PC-3 (cell line): ENCODE data around the gene ETV3. TPM values are rescaled to one million over a fixed set of nuclear protein-coding genes. Genes with fewer than 3 reads are reported as not detected.

Experiments used
- ATAC-seq: fragments of 200-7000 bp; cut with Tn5 transposase; 2 replicates; pipeline ENCODE4 v1.9.1; 2020; ENCODE audit warnings: mild to moderate bottlenecking, moderate library complexity
- BruUV-seq: library from RNA; stranded (reverse); fragments of 400-500 nt; replicated peaks from 2 replicates; lab custom pipeline; 2021; lab: Mats Ljungman, UMichigan
- CTCF ChIA-PET: fragments of 300-600 bp; sonication (Branson Sonifier 250); formaldehyde crosslinking; loops from one replicate; lab custom pipeline; 2022; ENCODE audit warnings: antibody characterized with exemption; lab: Charles Lee
- POLR2A ChIA-PET: fragments of 300-600 bp; sonication (Branson Sonifier 250); formaldehyde crosslinking; loops from one replicate; lab custom pipeline; 2022; ENCODE audit warnings: antibody characterized with exemption; ENCODE audit not compliant: unreplicated experiment; lab: Charles Lee
- DNase-seq: peaks from one replicate; pipeline ENCODE4 v3.0.0-alpha.2; 2015
- H2AFZ ChIP-seq: fragments of 300-600 bp; sonication (generic); 2 replicates; pipeline ENCODE4 v1.6.0; 2016; ENCODE audit warnings: antibody characterized with exemption, low read length
- H3F3A ChIP-seq: fragments of 300-600 bp; sonication (generic); one replicate; pipeline ENCODE4 v1.6.0; 2017; ENCODE audit warnings: antibody characterized with exemption, low read length, control low read depth, mild to moderate bottlenecking; ENCODE audit not compliant: unreplicated experiment
- H3K27ac ChIP-seq: fragments of 300-600 bp; sonication (generic); 2 replicates; pipeline ENCODE4 v1.5.1; 2016; ENCODE audit warnings: mild to moderate bottlenecking, low read length
- H3K27me3 ChIP-seq: fragments of 300-600 bp; sonication (generic); 2 replicates; pipeline ENCODE4 v1.6.1; 2016; ENCODE audit warnings: low read length, mixed read lengths
- H3K36me3 ChIP-seq: fragments of 300-600 bp; sonication (generic); 2 replicates; pipeline ENCODE4 v1.6.1; 2016; ENCODE audit warnings: low read depth, mixed run types, low read length, mixed read lengths
- H3K4me1 ChIP-seq: fragments of 300-600 bp; sonication (generic); 2 replicates; pipeline ENCODE4 v1.5.1; 2016; ENCODE audit warnings: low read length; ENCODE audit not compliant: insufficient read depth
- H3K4me2 ChIP-seq: fragments of 300-600 bp; sonication (generic); 2 replicates; pipeline ENCODE4 v1.6.0; 2016; ENCODE audit warnings: low read length
- H3K4me3 ChIP-seq: fragments of 300-600 bp; sonication (generic); 2 replicates; pipeline ENCODE4 v1.5.1; 2016; ENCODE audit warnings: mild to moderate bottlenecking, low read length, mixed read lengths
- H3K79me2 ChIP-seq: fragments of 300-600 bp; sonication (generic); 2 replicates; pipeline ENCODE4 v1.6.1; 2017; ENCODE audit warnings: low read length, mixed read lengths
- H3K9ac ChIP-seq: fragments of 300-600 bp; sonication (generic); 2 replicates; pipeline ENCODE4 v1.6.0; 2016; ENCODE audit warnings: mild to moderate bottlenecking, low read length
- H3K9me2 ChIP-seq: fragments of 300-600 bp; sonication (generic); replicated peaks from 2 replicates; pipeline ENCODE4 v1.6.1; 2016; ENCODE audit warnings: mixed run types, low read length, mixed read lengths
- H3K9me3 ChIP-seq: fragments of 300-600 bp; sonication (generic); 2 replicates; pipeline ENCODE4 v1.6.1; 2016; ENCODE audit warnings: low read length, mixed read lengths
- H4K20me1 ChIP-seq: fragments of 300-600 bp; sonication (generic); 2 replicates; pipeline ENCODE4 v1.6.1; 2016; ENCODE audit warnings: low read length, mixed read lengths
- CTCF ChIP-seq: fragments of 300-600 bp; sonication (generic); conservative IDR thresholded peaks from 2 replicates; pipeline ENCODE4 v1.5.1; 2017; ENCODE audit warnings: antibody characterized with exemption, low read depth, mild to moderate bottlenecking, low read length
- EZH2 ChIP-seq: fragments of 300-600 bp; sonication (generic); IDR thresholded peaks from one replicate; pipeline ENCODE4 v1.6.1; 2017; ENCODE audit warnings: antibody characterized with exemption, mild to moderate bottlenecking, low read length; ENCODE audit not compliant: unreplicated experiment
- EZH2phosphoT487 ChIP-seq: fragments of 300-600 bp; sonication (generic); IDR thresholded peaks from 2 replicates; pipeline ENCODE4 v1.6.1; 2018; ENCODE audit warnings: mild to moderate bottlenecking, antibody characterized with exemption, low read length, borderline replicate concordance
- intact Hi-C: fragments of 100-400 bp; cut with micrococcal nuclease; formaldehyde crosslinking; loops from 2 replicates; pipeline ENCODE4 v1.9.0; 2023
- total RNA-seq: library from RNA; depleted of rRNA; stranded (reverse); fragments of >200 nt; gene quantifications from 2 replicates; pipeline ENCODE4 v1.2.3, GENCODE V29; 2014

Gene ETV3
- total RNA-seq, 1 experiment from 2014 or later, result 12.2 TPM

GRCh38 chr1:157117527-157118057, 20.6 kb downstream of the ETV3 start:
- H3K4me1 ChIP-seq, result no peaks in the 10 kb centered on the region

GRCh38 chr1:157116737-157117103, 21.5 kb downstream of the ETV3 start:
- H2AFZ ChIP-seq, result no peak overlapping the region
- no peaks in the 10 kb centered on the region for H3K9me2 ChIP-seq
- CTCF ChIA-PET, result no interaction called here
- H4K20me1 ChIP-seq, result no peaks in the 10 kb centered on the region
- H3K4me1 ChIP-seq, result no peaks in the 10 kb centered on the region
- H3F3A ChIP-seq, result no peaks in the 10 kb centered on the region
- DNase-seq (no peak), ATAC-seq (no peak)
- H3K36me3 ChIP-seq, result no peaks in the 10 kb centered on the region
- no peak overlapping the region for H3K9ac ChIP-seq
- TF ChIP-seq EZH2phosphoT487 (no peak), EZH2 (no peak), CTCF (no peak)
- peaks cover 24% of the 10 kb centered on the region for H3K27me3 ChIP-seq
- BruUV-seq, result no TSS peak
- intact Hi-C loops, result no loop called here
- H3K79me2 ChIP-seq, result no peaks in the 10 kb centered on the region
- H3K4me3 ChIP-seq, result no peak overlapping the region
- H3K4me2 ChIP-seq, result no peak overlapping the region
- POLR2A ChIA-PET, result no interaction called here
- no peaks in the 10 kb centered on the region for H3K9me3 ChIP-seq
- no peak overlapping the region for H3K27ac ChIP-seq

More at GRCh38 chr1:157117527-157118057, 20.6 kb downstream of the ETV3 start:
- H2AFZ ChIP-seq, result no peak overlapping the region
- H3K9me3 ChIP-seq, result no peaks in the 10 kb centered on the region
- no peak overlapping the region for H3K9ac ChIP-seq
- H4K20me1 ChIP-seq, result no peaks in the 10 kb centered on the region
- no peak overlapping the region for H3K4me3 ChIP-seq
- no peaks in the 10 kb centered on the region for H3K79me2 ChIP-seq
- H3F3A ChIP-seq, result no peaks in the 10 kb centered on the region
- intact Hi-C loops, result no loop called here
- TF ChIP-seq EZH2, result no peak
- TF ChIP-seq EZH2phosphoT487, result no peak
- TF ChIP-seq CTCF, result no peak
- H3K36me3 ChIP-seq, result no peaks in the 10 kb centered on the region; the same call in none of the 2 replicates
- no peak overlapping the region for H3K4me2 ChIP-seq
- no peaks in the 10 kb centered on the region for H3K9me2 ChIP-seq
- BruUV-seq, result no TSS peak
- POLR2A ChIA-PET, result no interaction called here
- peaks cover 15% of the 10 kb centered on the region for H3K27me3 ChIP-seq
- CTCF ChIA-PET, result no interaction called here
- ATAC-seq (no peak), DNase-seq (no peak)
- no peak overlapping the region for H3K27ac ChIP-seq

GRCh38 chr1:157115851-157116736, 22.1 kb downstream of the ETV3 start:
- H3K4me2 ChIP-seq, result no peak overlapping the region
- BruUV-seq, result no TSS peak
- DNase-seq, result no peak
- H3K27ac ChIP-seq, result no peak overlapping the region
- no peaks in the 10 kb centered on the region for H3F3A ChIP-seq
- POLR2A ChIA-PET, result no interaction called here
- CTCF ChIA-PET, result no interaction called here
- H3K4me1 ChIP-seq, result no peaks in the 10 kb centered on the region
- H3K9me3 ChIP-seq, result no peaks in the 10 kb centered on the region
- no peak overlapping the region for H2AFZ ChIP-seq
- peaks cover 30% of the 10 kb centered on the region for H3K27me3 ChIP-seq
- intact Hi-C loops, result no loop called here
- H3K4me3 ChIP-seq, result no peak overlapping the region
- H3K79me2 ChIP-seq, result no peaks in the 10 kb centered on the region
- no peaks in the 10 kb centered on the region for H4K20me1 ChIP-seq
- H3K36me3 ChIP-seq, result no peaks in the 10 kb centered on the region
- no peaks in the 10 kb centered on the region for H3K9me2 ChIP-seq
- no peak for TF ChIP-seq CTCF
- TF ChIP-seq EZH2, result no peak
- no peak for TF ChIP-seq EZH2phosphoT487
- H3K9ac ChIP-seq, result no peak overlapping the region
- ATAC-seq, result no peak
